ENCODE data around the gene HSPB8. TPM values are rescaled to one million over a fixed set of nuclear protein-coding genes. Genes with fewer than 3 reads are reported as not detected.

The HSPB8 gene
- total RNA-seq, 4 donors from 2014 or later: 18.9 to 26.9 (median 23.5) TPM

DNA sequence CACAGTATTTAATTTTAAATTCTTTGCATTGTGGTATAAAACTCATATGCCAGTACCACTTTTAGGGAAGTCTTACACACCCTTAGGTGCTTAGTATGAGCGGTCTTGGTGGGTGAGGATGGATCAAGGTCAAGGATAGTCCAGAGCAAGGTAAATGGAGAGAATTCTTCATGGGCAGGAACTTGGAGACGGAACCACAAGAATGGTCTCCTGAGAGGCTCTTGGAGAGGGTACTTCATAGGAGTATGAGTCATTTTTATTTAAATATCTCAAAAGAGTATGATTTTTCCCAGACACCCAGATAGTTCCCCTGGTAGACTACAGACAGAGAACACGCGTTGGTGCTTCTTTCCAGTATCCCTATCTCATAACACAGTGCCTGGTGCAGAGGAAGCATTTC, 21.9 kb downstream of the HSPB8 start:
- no peak for TF ChIP-seq CTCF (IDR thresholded peaks at IDR 0.05; ENCODE audit: low read depth)

DNA sequence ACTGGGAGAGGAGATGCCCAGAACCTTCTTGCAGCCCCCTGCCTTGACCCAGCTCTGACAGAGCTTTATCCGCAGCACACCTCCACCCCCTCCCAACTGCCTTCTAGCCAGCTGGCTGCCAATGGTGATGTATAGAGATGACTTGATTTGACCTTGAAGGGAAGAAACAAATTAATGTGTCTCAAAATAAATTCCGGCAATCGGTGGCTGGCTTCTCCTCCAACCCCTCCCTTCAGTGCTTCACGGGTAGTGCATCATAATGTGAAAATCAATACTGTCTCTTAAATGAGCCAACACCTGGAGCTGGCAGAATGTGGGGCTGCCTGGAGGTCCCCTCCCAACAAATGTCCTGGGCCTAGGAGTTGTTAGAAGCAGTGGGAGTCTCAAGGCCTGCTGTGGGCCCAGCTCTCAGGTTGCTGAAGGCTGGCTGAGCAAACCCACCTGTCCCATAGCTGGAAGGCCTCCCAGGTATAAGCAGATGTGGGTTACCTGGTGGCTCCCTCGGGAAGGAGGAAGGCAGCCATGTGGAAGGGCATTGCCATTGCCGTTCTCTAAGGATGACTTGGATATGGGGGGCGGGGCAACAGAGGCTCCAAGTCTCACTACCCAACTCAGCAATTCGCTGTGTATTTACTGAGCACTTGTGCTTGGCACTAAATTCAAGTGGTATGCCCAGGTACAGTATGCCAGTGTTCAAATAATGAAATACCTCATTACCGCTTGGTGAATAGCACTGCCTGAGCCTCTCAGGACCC, 23.2 kb downstream of the HSPB8 start:
- TF ChIP-seq CTCF (IDR thresholded peaks at IDR 0.05; ENCODE audit: low read depth): no peak

DNA sequence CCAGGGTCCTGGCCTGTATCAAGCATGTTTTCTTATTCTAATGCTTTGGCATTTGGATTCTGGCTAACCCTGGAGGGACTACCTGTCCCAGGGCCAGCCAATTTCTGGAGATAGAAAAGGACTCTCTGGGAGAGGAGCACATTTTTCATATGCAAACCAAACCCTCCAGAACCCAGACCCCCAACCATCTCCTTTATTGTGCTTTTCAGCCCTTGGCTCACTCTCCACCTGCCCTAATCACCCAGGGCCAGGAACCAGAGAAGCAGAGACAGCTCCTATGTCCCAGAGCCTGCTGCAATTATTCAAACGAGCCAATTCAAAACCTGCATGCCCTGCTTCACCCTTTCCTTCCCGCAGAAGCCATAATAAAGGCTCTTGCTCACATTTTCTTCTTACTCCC, 23.8 kb downstream of the HSPB8 start:
- no peak for TF ChIP-seq CTCF (IDR thresholded peaks at IDR 0.05; ENCODE audit: low read depth)

DNA sequence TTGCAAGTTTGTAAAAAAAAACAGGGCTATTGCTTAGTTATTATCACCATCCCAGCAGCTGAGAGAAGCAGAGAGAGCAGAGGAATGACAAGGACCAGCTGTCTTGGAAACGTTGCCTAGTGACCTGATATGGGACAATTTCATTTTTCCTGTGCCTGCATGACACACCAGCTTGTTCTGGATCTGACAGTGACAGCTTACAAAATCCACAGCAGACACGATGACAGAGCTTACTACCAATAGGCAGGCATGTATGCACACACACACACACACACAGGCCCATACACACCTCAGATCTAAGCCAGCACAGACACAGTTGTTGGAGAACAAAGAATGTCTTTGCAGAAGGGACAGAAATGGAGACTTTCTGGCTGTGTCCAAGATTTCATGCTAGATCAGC, 25.4 kb downstream of the HSPB8 start:
- TF ChIP-seq CTCF (IDR thresholded peaks at IDR 0.05; ENCODE audit: low read depth): no peak

DNA sequence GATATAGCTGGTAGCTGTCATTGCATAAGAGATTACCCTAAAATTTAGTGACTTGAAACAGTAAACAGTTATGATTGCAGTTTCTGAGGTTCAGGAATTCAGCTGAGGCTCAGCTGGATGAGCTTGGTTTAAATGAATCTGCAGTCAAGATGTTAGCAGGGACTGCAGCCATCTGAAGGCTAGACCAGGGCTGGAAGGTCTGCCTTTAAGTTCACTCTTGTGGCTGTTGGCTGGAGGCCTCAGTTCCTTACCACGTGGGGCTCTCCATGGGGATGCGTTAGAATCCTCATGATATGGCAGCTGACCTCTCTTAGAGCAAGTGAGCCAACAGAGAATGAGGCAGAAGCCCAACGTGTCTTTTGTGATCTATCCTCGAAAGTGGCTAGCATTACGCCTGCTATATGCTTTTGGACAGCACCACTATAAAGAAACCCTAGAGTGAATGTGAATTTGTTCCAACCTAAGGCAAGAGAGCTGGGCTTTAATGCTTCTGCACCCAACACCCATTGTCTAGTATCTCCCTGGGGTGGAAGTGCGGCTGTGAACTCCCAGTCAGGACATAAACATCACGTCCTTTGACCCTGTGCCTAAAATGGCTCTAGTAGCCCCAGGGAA, 26.0 kb downstream of the HSPB8 start:
- no peak for TF ChIP-seq CTCF (IDR thresholded peaks at IDR 0.05; ENCODE audit: low read depth)

DNA sequence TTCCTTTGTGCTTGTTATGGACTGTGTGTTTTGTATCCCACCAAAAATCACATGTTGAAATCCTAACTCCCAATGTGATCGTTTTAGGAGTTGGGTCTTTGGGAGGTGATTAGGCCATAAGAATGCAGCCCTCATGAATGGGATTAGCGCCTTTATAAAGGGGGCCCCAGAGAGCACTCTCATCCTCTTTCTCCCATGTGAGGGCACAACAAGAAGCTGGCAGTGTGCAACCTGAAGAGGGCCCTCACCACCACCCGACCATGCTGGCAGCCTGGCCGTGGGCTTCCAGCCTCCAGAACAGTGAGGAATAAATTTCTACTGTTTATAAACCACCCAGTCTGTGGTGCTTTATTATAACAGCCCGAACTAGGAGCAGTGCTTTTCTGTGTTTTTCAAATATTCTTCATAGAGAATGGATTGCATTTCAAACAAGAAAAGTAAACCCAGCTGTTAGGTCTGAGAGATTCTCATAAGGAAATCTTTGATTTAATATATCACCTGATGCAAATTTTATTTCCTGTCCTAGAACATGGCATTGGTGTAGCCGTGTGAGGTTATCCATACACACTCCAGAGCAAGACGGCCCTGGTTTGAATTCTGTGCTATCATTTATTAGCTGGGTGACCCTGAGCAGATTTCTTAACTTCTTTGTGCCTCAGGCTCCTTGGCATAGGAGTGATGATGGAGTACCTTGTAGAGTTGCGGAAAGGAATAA, 27.8 kb downstream of the HSPB8 start:
- TF ChIP-seq CTCF (IDR thresholded peaks at IDR 0.05; ENCODE audit: low read depth): no peak

- TF ChIP-seq CTCF (IDR thresholded peaks at IDR 0.05; ENCODE audit: low read depth): no peak
These were observed 28.4 kb downstream of the HSPB8 start for GRCh38 chr12:119207063-119207560.

Data from subcutaneous adipose tissue (tissue), 4 donors.